ENCODE data around the gene C2orf76.

DNA sequence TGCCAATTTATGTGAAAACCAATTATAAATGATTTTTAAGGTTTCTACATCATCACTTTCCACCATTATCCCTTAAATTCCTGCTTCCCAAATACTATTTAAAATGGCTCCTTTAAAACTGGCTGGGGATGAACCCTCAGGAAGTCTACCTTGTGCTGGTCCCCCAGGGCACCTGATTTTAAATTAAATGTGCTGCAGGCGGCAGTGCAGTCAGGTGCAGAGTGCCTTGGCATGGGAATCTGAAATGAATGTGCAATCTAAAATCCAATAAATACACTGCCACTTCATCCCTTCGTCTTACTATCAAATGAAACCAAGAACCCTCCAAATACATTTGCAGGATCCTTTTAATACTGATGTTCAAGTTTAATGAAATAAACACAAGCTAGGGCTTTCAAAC, 61.8 kb downstream of the C2orf76 start:
- TF ChIP-seq RAD21 (IDR thresholded peaks at IDR 0.05; ENCODE audit: low read length) (no peak), NRF1 (IDR thresholded peaks at IDR 0.05; ENCODE audit: low read depth, low read length) (no peak), EP300 (IDR thresholded peaks at IDR 0.05; ENCODE audit: borderline replicate concordance in 1 of 2, low read depth in 1 of 2, low read length in 1 of 2) (no peak)
- TF ChIP-seq, protein P1, sequence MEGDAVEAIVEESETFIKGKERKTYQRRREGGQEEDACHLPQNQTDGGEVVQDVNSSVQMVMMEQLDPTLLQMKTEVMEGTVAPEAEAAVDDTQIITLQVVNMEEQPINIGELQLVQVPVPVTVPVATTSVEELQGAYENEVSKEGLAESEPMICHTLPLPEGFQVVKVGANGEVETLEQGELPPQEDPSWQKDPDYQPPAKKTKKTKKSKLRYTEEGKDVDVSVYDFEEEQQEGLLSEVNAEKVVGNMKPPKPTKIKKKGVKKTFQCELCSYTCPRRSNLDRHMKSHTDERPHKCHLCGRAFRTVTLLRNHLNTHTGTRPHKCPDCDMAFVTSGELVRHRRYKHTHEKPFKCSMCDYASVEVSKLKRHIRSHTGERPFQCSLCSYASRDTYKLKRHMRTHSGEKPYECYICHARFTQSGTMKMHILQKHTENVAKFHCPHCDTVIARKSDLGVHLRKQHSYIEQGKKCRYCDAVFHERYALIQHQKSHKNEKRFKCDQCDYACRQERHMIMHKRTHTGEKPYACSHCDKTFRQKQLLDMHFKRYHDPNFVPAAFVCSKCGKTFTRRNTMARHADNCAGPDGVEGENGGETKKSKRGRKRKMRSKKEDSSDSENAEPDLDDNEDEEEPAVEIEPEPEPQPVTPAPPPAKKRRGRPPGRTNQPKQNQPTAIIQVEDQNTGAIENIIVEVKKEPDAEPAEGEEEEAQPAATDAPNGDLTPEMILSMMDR (IDR thresholded peaks at IDR 0.05), result no peak
